Measurements from ENCODE around the gene PSMB5. TPM values are rescaled to one million over a fixed set of nuclear protein-coding genes. Genes with fewer than 3 reads are reported as not detected.

PSMB5 gene
- total and polyA plus RNA-seq, 9 of the 15 experiments (the other 6 are each of a cell fraction or from before 2014, with no cell fraction given) = 198 to 1,870 (median 269) TPM

DNA sequence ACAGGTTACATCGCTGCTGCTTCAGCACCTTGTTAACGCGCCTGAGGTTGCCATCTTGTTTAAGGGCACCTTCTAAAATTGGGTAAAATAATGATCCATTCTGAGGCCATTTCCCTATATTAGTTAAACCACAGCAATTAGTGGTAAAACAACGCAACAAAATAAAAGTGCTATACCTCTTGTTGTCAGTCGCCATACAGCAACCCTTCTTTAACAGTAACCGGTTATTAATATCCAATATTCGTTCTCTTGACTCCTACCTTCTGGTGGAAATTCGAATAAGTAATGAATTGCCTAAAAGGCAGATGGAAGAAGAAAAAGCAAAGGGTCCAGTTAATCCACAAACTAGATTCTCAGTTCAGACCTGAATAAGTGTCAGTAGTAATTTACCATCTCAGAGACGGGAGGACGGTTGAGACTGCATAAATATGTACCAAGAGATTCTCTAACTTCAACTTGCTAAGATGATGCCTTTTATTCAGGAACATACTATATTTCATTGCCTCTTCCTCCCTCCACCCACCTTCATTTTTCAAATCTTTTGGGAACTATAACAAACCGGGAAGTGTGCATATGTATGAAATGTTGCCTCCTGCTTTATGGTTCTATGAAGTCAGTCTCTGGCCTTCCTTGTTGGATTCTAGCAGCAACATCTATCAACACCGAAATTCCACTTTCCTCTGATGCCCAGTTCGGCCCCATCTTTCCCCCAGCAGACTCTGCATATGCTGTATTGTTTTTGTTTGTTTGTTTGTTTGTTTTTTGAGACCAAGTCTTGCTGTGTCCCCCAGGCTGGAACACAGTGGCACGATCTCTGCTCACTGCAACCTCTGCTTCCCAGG is 824 bp upstream of the PSMB5 start (continued):
- TF ChIP-seq, protein P1, sequence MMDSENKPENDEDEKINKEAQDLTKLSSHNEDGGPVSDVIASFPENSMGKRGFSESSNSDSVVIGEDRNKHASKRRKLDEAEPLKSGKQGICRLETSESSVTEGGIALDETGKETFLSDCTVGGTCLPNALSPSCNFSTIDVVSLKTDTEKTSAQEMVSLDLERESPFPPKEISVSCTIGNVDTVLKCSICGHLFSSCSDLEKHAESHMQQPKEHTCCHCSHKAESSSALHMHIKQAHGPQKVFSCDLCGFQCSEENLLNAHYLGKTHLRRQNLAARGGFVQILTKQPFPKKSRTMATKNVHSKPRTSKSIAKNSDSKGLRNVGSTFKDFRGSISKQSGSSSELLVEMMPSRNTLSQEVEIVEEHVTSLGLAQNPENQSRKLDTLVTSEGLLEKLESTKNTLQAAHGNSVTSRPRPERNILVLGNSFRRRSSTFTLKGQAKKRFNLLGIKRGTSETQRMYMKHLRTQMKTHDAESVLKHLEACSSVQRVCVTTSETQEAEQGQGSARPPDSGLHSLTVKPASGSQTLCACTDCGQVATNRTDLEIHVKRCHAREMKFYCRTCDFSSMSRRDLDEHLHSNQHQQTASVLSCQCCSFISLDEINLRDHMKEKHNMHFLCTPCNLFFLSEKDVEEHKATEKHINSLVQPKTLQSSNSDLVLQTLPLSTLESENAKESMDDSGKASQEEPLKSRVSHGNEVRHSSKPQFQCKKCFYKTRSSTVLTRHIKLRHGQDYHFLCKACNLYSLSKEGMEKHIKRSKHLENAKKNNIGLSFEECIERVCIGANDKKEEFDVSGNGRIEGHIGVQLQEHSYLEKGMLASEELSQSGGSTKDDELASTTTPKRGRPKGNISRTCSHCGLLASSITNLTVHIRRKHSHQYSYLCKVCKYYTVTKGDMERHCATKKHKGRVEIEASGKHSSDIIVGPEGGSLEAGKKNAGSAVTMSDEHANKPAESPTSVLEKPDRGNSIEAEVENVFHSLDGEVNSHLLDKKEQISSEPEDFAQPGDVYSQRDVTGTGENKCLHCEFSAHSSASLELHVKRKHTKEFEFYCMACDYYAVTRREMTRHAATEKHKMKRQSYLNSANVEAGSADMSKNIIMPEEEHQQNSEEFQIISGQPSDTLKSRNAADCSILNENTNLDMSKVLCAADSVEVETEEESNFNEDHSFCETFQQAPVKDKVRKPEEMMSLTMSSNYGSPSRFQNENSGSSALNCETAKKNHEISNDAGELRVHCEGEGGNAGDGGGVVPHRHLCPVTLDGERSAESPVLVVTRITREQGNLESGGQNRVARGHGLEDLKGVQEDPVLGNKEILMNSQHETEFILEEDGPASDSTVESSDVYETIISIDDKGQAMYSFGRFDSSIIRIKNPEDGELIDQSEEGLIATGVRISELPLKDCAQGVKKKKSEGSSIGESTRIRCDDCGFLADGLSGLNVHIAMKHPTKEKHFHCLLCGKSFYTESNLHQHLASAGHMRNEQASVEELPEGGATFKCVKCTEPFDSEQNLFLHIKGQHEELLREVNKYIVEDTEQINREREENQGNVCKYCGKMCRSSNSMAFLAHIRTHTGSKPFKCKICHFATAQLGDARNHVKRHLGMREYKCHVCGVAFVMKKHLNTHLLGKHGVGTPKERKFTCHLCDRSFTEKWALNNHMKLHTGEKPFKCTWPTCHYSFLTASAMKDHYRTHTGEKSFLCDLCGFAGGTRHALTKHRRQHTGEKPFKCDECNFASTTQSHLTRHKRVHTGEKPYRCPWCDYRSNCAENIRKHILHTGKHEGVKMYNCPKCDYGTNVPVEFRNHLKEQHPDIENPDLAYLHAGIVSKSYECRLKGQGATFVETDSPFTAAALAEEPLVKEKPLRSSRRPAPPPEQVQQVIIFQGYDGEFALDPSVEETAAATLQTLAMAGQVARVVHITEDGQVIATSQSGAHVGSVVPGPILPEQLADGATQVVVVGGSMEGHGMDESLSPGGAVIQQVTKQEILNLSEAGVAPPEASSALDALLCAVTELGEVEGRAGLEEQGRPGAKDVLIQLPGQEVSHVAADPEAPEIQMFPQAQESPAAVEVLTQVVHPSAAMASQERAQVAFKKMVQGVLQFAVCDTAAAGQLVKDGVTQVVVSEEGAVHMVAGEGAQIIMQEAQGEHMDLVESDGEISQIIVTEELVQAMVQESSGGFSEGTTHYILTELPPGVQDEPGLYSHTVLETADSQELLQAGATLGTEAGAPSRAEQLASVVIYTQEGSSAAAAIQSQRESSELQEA (IDR thresholded peaks at IDR 0.05; ENCODE audit: low read depth) = no peak
- TF ChIP-seq SMARCB1 (IDR thresholded peaks at IDR 0.05; ENCODE audit: insufficient read length, low read depth) (no peak), SREBF2 (CRISPR knock-in tag; IDR thresholded peaks at IDR 0.05) (0 out of 2 replicates have a peak, but pooled peaks have one; percentile 59), GABPA (tag; conservative IDR thresholded peaks at IDR 0.05; ENCODE audit: low read depth) (peak; percentile 70; the same call in 1 of the 2 replicates), FOXJ2 (tag; IDR thresholded peaks at IDR 0.05) (peak; percentile 65; the same call in 1 of the 2 replicates)
- TF ChIP-seq, protein P2, sequence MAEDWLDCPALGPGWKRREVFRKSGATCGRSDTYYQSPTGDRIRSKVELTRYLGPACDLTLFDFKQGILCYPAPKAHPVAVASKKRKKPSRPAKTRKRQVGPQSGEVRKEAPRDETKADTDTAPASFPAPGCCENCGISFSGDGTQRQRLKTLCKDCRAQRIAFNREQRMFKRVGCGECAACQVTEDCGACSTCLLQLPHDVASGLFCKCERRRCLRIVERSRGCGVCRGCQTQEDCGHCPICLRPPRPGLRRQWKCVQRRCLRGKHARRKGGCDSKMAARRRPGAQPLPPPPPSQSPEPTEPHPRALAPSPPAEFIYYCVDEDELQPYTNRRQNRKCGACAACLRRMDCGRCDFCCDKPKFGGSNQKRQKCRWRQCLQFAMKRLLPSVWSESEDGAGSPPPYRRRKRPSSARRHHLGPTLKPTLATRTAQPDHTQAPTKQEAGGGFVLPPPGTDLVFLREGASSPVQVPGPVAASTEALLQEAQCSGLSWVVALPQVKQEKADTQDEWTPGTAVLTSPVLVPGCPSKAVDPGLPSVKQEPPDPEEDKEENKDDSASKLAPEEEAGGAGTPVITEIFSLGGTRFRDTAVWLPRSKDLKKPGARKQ (CRISPR knock-in tag; IDR thresholded peaks at IDR 0.05) = 0 out of 2 replicates have a peak, but pooled peaks have one; percentile 12
- TF ChIP-seq, protein P3, sequence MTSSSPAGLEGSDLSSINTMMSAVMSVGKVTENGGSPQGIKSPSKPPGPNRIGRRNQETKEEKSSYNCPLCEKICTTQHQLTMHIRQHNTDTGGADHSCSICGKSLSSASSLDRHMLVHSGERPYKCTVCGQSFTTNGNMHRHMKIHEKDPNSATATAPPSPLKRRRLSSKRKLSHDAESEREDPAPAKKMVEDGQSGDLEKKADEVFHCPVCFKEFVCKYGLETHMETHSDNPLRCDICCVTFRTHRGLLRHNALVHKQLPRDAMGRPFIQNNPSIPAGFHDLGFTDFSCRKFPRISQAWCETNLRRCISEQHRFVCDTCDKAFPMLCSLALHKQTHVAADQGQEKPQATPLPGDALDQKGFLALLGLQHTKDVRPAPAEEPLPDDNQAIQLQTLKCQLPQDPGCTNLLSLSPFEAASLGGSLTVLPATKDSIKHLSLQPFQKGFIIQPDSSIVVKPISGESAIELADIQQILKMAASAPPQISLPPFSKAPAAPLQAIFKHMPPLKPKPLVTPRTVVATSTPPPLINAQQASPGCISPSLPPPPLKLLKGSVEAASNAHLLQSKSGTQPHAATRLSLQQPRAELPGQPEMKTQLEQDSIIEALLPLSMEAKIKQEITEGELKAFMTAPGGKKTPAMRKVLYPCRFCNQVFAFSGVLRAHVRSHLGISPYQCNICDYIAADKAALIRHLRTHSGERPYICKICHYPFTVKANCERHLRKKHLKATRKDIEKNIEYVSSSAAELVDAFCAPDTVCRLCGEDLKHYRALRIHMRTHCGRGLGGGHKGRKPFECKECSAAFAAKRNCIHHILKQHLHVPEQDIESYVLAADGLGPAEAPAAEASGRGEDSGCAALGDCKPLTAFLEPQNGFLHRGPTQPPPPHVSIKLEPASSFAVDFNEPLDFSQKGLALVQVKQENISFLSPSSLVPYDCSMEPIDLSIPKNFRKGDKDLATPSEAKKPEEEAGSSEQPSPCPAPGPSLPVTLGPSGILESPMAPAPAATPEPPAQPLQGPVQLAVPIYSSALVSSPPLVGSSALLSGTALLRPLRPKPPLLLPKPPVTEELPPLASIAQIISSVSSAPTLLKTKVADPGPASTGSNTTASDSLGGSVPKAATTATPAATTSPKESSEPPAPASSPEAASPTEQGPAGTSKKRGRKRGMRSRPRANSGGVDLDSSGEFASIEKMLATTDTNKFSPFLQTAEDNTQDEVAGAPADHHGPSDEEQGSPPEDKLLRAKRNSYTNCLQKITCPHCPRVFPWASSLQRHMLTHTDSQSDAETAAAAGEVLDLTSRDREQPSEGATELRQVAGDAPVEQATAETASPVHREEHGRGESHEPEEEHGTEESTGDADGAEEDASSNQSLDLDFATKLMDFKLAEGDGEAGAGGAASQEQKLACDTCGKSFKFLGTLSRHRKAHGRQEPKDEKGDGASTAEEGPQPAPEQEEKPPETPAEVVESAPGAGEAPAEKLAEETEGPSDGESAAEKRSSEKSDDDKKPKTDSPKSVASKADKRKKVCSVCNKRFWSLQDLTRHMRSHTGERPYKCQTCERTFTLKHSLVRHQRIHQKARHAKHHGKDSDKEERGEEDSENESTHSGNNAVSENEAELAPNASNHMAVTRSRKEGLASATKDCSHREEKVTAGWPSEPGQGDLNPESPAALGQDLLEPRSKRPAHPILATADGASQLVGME (CRISPR knock-in tag; IDR thresholded peaks at IDR 0.05) = peak; percentile 88; the same call in 1 of the 2 replicates
- TF ChIP-seq, protein P4, sequence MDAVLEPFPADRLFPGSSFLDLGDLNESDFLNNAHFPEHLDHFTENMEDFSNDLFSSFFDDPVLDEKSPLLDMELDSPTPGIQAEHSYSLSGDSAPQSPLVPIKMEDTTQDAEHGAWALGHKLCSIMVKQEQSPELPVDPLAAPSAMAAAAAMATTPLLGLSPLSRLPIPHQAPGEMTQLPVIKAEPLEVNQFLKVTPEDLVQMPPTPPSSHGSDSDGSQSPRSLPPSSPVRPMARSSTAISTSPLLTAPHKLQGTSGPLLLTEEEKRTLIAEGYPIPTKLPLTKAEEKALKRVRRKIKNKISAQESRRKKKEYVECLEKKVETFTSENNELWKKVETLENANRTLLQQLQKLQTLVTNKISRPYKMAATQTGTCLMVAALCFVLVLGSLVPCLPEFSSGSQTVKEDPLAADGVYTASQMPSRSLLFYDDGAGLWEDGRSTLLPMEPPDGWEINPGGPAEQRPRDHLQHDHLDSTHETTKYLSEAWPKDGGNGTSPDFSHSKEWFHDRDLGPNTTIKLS (IDR thresholded peaks at IDR 0.05; ENCODE audit: borderline replicate concordance, low read depth) = no peak
